ENCODE data around the gene ATG9A. TPM values are rescaled to one million over a fixed set of nuclear protein-coding genes. Genes with fewer than 3 reads are reported as not detected.

The ATG9A gene
- total and polyA plus RNA-seq, 2 of the 8 experiments (the other 6 are each of a cell fraction or from before 2014, with no cell fraction given): 43.6 to 66.8 TPM

DNA sequence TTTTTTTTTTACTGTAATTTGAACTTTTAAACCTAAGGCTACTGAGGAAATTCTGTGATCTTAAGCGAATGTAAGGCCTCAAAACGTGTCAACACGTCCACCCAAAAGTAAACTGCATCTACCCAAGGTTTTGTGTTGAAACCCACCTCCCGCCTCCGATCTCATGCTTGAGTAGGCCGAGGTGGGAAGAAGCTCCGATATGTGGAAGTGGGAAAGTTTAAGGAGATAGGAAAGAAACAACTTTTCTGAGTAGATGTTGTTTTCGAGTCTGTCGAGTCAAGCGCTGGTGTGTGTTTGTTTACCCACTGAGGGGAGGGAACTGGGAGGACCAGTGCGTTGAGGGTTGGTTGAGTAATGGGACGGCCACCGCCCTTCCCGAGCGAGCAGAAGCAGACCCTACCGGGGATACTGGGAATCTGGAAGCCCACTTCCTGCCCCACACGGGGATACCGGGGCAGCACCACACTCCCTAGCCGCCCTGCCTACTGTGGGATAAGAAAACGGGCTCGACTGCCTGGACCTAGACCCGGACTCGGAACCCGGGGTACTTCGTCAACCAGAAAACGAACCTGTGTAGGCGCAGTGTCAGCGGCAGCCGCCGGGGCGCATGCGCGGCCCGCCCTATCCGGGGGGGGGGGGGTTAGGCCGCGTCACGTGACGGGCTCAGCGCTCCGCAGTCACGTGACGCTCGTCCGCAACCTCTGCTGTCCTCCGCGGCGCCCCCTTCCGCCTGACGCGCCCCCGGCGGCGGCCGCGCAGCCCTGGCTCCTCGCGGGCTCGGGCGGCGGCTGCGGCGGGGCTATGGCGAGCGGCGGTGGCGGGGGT lies 51.7 kb downstream of the ATG9A start, which contains the start of gene RETREG2:
TSS of gene RETREG2 (plus strand) at position 724 of the 825 bp plus-strand sequence. CDS start at position 802, 78 bp downstream.
- peak within 1 kb of the TSS; percentile 82 to 96 for H3K4me2 ChIP-seq (ENCODE audit: insufficient read depth in 1 of 2, low read depth in 2 of 2, low read length in 2 of 2)
- H3K9ac ChIP-seq (replicated peaks in 1 of 4; ENCODE audit: extremely low read depth in 1 of 4, low read depth in 3 of 4, low read length in 3 of 4): peak within 1 kb of the TSS; percentile 60 to 92 (median 68)
- no peak within 1 kb of the TSS for H2BK120ac ChIP-seq (replicated peaks; ENCODE audit: low read depth, low read length)
- H3K9me3 ChIP-seq (ENCODE audit: insufficient read depth in 2 of 2, low read depth in 1 of 2, low read length in 1 of 2): no peaks in the 10 kb centered on the region
- H4K20me1 ChIP-seq (replicated peaks in 1 of 2; ENCODE audit: control insufficient read depth in 1 of 2, insufficient read depth in 2 of 2, low read length in 2 of 2): peaks cover 0 to 3% of the 10 kb centered on the region in 2 experiments
- H4K8ac ChIP-seq (ENCODE audit: extremely low read depth, insufficient read depth, low read length): peak within 1 kb of the TSS; percentile 82
- H3K18ac ChIP-seq (ENCODE audit: extremely low read depth, low read length): peak within 1 kb of the TSS; percentile 83; the same call in 1 of the 2 replicates
- no peak within 1 kb of the TSS; the same call in 1 of the 2 replicates for H2BK15ac ChIP-seq (ENCODE audit: low read length)
- POLR2A ChIA-PET (ENCODE audit: partially characterized antibody): interaction anchor here (0.9 to 3.0 kb wide), 4 partner anchors 16 to 118 kb away, joined by 3 to 21 read pairs (median 12); partner anchors contain the start of genes ABCB6 and ZFAND2B
- H3K4ac ChIP-seq (replicated peaks; ENCODE audit: insufficient read length, low read depth, low read length): no peak within 1 kb of the TSS
- no peak within 1 kb of the TSS for H3K14ac ChIP-seq (ENCODE audit: insufficient read length)
- H2BK20ac ChIP-seq (ENCODE audit: low read length): no peak within 1 kb of the TSS
- H4K5ac ChIP-seq (ENCODE audit: insufficient read length, low read depth, low read length): peak within 1 kb of the TSS; percentile 92
- H3K23me2 ChIP-seq (ENCODE audit: low read depth, low read length): peaks cover 11% of the 10 kb centered on the region; the same call in 1 of the 2 replicates
- peak within 1 kb of the TSS; percentile 69 for H2AFZ ChIP-seq (ENCODE audit: low read length)
- peak within 1 kb of the TSS; percentile 50 for H3K56ac ChIP-seq (replicated peaks; ENCODE audit: insufficient read length, low read depth, low read length)
- no peak within 1 kb of the TSS for H3K23ac ChIP-seq (ENCODE audit: insufficient read length)
- peaks cover 6% of the 10 kb centered on the region for H3K79me1 ChIP-seq (ENCODE audit: low read depth, low read length)
- peak within 1 kb of the TSS; percentile 89 for H2BK5ac ChIP-seq (ENCODE audit: low read depth, low read length)
- peak within 1 kb of the TSS; percentile 52; the same call in 1 of the 2 replicates for H2BK12ac ChIP-seq (ENCODE audit: low read depth, low read length)
- H3K36me3 ChIP-seq (ENCODE audit: control insufficient read depth in 2 of 4, insufficient read depth in 4 of 4, low read length in 3 of 4): peaks cover 6 to 29% (median 20%) of the 10 kb centered on the region in 4 experiments; a peak in 6 of 8 replicates
- H2AK5ac ChIP-seq (ENCODE audit: low read depth, low read length): no peak within 1 kb of the TSS
- H3K79me2 ChIP-seq (ENCODE audit: control insufficient read depth in 1 of 2, insufficient read depth in 2 of 2, low read length in 2 of 2): peaks cover 0 to 8% of the 10 kb centered on the region in 2 experiments; a peak in 1 of 4 replicates
- DNase-seq (ENCODE audit: low read depth in 1 of 2, low spot score in 2 of 2) (peak; percentile 61 to 88), FAIRE-seq (no peak)
- CTCF ChIA-PET (ENCODE audit: partially characterized antibody): interaction anchor here (1.4 to 2.0 kb wide), 2 partner anchors 14 to 28 kb away, joined by 3 to 7 read pairs; no protein-coding TSS in a partner anchor
- 2% methylated on average over 32 of the region's 67 CpGs; no CpG with 5 or more reads in 1 of the 2 experiments for WGBS, 2 experiments (ENCODE audit: extremely low coverage in 1 of 2, insufficient coverage in 1 of 2, insufficient read length in 1 of 2, insufficient replicate concordance in 2 of 2, low coverage in 1 of 2, low lambda C conversion rate in 2 of 2, missing lambda C conversion rate in 1 of 2)
- H4K91ac ChIP-seq (replicated peaks; ENCODE audit: insufficient read length, low read length): peak within 1 kb of the TSS; percentile 40
- peaks cover 0 to 13% (median 6%) of the 10 kb centered on the region in 4 experiments; a peak in 6 of 7 replicates for H3K4me1 ChIP-seq (replicated peaks in 1 of 4; ENCODE audit: control insufficient read depth in 3 of 4, insufficient read depth in 4 of 4, low read length in 3 of 4)
- no peaks in the 10 kb centered on the region for H3K27me3 ChIP-seq (replicated peaks in 1 of 4; ENCODE audit: control insufficient read depth in 3 of 4, extremely low read depth in 1 of 4, insufficient read depth in 3 of 4, low read length in 3 of 4)
- H3K4me3 ChIP-seq (ENCODE audit: extremely low read depth in 1 of 4, insufficient read depth in 2 of 4, low read depth in 3 of 4, low read length in 4 of 4): peak within 1 kb of the TSS; percentile 78 to 96 (median 92)
- H3K27ac ChIP-seq (ENCODE audit: low read depth, low read length): peak within 1 kb of the TSS; percentile 78
- TF ChIP-seq HDAC2 (IDR thresholded peaks at IDR 0.05; ENCODE audit: borderline replicate concordance in 1 of 2, low read depth in 2 of 2, low read length in 2 of 2): no peak
- TF ChIP-seq BRCA1 (IDR thresholded peaks at IDR 0.05; ENCODE audit: low read depth, low read length): no peak
- no peak for TF ChIP-seq KDM1A (IDR thresholded peaks at IDR 0.05; ENCODE audit: borderline replicate concordance, low read length)
- peak; percentile 66; the same call in 1 of the 2 replicates for TF ChIP-seq TAF1 (IDR thresholded peaks at IDR 0.05; ENCODE audit: low read depth, low read length)
- no peak for TF ChIP-seq SUZ12 (IDR thresholded peaks at IDR 0.05; ENCODE audit: low read length)
- no peak for TF ChIP-seq JUN (IDR thresholded peaks at IDR 0.05; ENCODE audit: low read depth, low read length)
- no peak for TF ChIP-seq EGR1 (IDR thresholded peaks at IDR 0.05; ENCODE audit: borderline replicate concordance, low read depth, low read length)
- no peak for TF ChIP-seq BACH1 (IDR thresholded peaks at IDR 0.05; ENCODE audit: low read length)
- TF ChIP-seq, protein P1, sequence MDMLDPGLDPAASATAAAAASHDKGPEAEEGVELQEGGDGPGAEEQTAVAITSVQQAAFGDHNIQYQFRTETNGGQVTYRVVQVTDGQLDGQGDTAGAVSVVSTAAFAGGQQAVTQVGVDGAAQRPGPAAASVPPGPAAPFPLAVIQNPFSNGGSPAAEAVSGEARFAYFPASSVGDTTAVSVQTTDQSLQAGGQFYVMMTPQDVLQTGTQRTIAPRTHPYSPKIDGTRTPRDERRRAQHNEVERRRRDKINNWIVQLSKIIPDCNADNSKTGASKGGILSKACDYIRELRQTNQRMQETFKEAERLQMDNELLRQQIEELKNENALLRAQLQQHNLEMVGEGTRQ (IDR thresholded peaks at IDR 0.05; ENCODE audit: low read length): peak; percentile 99
- TF ChIP-seq CBX8 (IDR thresholded peaks at IDR 0.05; ENCODE audit: borderline replicate concordance, low read depth, low read length): no peak
